Myocyte (in vitro differentiated cells): ENCODE results near the gene PDIK1L. TPM values are rescaled to one million over a fixed set of nuclear protein-coding genes. Genes with fewer than 3 reads are reported as not detected.
"Not testable (repeated sequence)": the region's sequence is repeated elsewhere in the genome, so short reads cannot be mapped to it uniquely, and the experiment has no call there.

Experiments used
- DNase-seq: peaks from one replicate; pipeline ENCODE4 v3.0.0-alpha.2; 2012; ENCODE audit warnings: low read depth
- total RNA-seq: library from RNA; depleted of rRNA; stranded (reverse); fragments of >200 nt; gene quantifications from 2 replicates; pipeline ENCODE4 v1.2.3, GENCODE V29; 2014

The PDIK1L gene
- total RNA-seq, 1 donor from 2014 or later, result 5.1 TPM

DNA sequence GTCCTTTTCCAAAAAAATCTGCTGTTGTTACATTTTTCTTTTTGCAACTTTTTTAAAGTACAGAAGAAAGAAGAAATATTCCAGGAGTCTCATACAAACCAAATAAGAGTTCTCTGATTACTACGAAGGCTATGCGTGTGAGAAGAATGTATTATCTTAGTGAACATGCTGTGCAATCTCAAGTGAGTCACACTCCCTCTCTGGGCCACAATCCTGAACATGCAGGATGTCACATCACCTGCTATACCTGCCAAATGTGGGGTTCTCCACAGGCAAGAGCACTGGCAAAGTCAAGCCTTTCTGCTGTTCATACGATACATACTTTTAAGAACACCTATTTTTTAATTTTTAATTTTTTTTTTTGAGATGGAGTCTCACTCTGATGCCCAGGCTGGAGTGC is 22.5 kb upstream of the PDIK1L start:
- no peak for DNase-seq

- no peak for DNase-seq
Measured at GRCh38 chr1:26090893-26091292, 20.7 kb upstream of the PDIK1L start.

- no peak for DNase-seq
Measured at GRCh38 chr1:26092422-26092821, 19.2 kb upstream of the PDIK1L start.

DNA sequence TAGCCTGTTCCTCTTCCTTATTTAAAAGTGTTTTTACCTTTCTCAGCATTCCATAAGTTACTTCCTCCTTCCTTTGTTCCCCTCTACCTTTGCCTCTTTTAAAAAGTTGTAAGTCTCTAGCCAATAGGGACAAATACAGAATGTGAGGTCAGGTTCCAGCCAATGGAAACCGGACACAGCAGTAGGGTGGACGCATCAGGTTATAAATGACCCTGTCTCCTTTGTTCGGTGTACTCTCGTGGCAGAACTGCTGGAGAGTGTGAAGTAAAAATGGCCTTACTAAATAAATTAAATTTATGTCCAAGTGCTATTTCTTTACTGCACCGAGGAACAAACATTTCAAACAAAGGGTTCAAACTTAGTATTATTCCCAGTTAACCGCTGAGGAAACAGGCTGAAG is 18.1 kb upstream of the PDIK1L start:
- DNase-seq, result not testable (repeated sequence)

DNA sequence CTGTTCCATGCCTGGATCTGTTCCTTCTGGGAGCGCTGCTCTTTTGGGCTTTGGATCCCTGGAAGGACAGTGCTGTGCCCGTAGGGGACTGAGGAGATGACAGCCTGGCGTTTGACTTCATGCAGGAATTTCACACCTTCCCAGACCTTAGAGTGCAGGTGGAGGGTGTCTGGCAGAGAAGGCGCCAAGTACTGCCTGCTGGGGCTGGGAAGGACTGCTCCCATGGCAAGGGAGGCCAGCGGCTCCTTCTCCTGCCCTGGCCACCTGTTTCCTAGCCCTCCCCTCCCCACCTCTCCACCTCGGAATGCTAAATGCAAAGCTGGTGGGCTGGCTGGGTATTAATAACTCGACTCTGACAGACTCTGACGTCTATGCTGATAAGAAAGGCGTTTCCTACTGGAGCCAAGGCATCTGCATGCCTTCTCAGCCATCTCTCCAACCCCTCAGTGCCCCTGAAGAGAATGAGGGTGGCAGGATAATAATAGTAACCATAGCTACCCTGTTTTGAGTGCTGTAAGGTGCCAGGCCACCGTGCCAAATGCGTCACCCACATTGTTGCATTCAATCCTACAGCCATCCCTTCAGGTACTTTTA is 17.5 kb upstream of the PDIK1L start:
- DNase-seq, result peak; percentile 20

- no peak for DNase-seq
Measured at GRCh38 chr1:26094677-26095383, 16.8 kb upstream of the PDIK1L start.

GRCh38 chr1:26096471-26096870 is 15.2 kb upstream of the PDIK1L start:
- DNase-seq, result no peak

- no peak for DNase-seq
Measured at GRCh38 chr1:26097696-26098095, 13.9 kb upstream of the PDIK1L start.

- no peak for DNase-seq
Measured at GRCh38 chr1:26098602-26099001, 13.0 kb upstream of the PDIK1L start.

DNA sequence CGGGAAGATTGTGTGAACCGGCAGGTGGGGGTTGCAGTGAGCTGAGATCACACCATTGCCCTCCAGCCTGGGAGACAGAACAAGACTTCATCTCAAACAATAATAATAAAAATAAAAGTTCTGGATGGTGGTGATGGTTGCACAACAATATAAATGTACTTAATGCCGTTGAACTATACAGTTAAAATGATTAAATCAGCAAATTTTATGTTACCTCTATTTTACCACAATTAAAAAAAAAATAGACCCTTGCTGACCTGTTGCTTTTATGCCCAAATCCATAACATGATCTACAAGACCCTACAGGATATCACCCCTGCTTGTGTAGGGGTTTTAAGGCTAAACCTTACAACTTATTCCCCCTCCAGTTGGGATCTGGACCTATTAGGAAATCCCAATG is 11.8 kb upstream of the PDIK1L start:
- no peak for DNase-seq

DNA sequence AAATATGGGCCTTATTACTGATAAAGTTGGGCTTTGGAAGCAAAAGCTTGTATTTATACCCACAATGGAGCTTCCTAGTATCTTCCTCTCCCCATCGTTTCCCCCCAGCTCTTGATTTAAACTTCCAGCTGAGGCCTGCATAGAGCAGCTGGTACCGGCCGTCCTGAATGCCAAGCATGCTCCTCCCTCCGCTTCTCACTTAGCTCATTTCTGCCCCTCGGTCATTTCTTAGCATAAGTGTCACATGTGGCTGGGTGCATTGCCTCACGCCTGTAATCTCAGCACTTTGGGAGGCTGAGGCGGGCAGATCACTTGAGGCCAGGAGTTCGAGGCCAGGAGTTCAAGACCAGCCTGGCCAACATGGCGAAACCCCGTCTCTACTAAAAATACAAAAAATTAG is 11.4 kb upstream of the PDIK1L start:
- not testable (repeated sequence) for DNase-seq

GRCh38 chr1:26102119-26102518 is 9.5 kb upstream of the PDIK1L start:
- no peak for DNase-seq

GRCh38 chr1:26102526-26102925 is 9.1 kb upstream of the PDIK1L start:
- no peak for DNase-seq

DNA sequence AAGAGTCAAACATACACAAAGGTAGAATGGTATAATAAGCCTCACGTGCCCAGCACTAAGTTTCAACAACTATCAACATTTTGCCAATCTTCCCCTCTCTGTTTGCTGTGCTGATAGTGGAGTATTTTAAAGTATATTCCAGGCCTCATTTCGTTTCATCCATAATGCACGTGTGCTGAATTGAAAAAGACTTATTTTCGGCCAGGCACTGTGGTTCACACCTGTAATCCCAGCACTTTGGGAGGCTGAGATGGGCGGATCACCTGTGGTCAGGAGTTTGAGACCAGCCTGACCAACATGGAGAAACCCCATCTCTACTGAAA is 6.4 kb upstream of the PDIK1L start:
- not testable (repeated sequence) for DNase-seq

DNA sequence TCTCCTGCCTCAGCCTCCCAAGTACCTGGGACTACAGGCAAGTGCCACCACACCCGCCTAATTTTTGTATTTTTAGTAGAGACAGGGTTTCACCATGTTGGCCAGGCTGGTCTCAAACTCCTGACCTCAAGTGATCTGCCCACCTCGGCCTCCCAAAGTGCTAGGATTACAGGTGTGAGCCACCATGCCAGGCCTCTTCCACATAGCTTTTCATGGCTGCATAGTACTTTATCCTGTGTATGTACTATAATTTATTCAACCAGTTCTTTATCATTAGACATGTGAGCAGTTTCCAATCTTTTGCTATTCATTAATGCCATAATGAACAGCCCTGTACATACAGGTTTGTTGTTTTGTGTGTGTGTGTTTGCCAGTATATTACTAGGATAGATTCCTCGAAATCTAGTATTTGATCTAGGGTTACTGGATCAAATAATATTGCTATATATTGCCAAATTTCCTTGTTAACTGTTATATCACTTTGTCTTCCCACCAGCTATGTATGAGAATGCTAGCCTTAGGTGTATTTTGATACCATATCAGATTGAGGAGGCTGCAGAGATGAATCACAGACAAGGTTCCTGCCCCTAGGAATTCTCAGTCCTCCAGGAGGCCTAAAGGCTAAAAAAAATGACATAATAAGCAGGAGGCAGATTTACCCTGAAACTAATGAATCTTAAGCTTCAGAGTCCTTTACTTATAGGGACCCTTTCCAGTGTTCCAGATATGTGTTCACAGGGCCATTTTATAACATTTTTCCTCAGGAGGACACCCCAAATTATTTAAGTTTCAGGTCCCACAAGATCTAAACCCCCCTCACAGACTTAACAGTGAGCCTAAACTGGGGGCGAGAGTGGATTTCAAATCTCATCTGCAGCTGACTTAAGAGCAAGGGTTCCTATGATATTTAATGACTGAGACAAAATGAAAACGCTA is 2.1 kb upstream of the PDIK1L start:
- no peak for DNase-seq

DNA sequence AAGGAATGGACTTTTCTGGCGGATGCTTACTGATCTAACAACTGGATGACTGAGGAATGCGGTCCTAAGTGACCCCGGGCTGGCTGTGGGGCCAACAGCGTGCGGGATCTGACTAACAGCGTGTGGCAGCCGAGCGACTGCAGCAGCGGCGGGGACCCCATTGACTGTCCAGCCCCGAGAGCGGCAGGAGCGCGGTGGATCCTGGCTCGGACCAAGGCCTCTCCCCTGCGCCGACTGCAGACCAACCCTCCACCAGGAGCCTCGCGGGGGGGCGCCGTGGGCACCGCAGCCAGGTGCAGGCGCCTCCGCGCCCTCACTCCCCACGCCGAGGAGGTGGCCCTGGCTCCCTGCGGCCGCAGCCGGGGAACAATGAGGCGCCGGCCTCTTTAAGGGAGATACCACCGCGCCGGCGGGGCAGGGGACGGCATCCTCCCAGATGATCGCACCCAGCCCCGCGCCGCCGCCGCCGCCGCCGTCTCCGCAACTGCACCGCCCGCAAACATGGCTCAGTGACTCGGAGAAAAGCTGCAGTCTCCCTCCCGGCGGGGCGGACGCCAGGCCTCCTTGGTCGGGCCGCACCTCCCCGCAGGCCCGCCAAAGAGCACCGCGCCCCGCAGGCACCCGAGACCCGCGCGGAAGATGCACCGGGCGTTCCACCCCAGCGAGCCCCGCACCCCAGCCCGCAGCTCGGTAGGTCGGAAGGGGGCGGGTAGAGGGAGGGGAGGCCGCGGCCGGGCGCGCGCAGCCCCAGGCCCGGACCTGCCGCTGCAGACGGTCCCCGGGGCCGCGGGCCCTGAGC is 694 bp upstream of the PDIK1L start:
- peak; percentile 76 for DNase-seq

GRCh38 chr1:26112407-26112775 is 767 bp downstream of the PDIK1L start:
- no peak for DNase-seq

GRCh38 chr1:26114165-26114927 is 2.7 kb downstream of the PDIK1L start:
- DNase-seq, result no peak

- no peak for DNase-seq
Measured at GRCh38 chr1:26119892-26120608, 8.4 kb downstream of the PDIK1L start.
